Stimulated activated CD4-positive, alpha-beta T cell treated with anti-CD3 and anti-CD28 coated beads, Interleukin-2, amount 100 ng/mL, for 4 hours (primary cell): ENCODE data around the gene ZNF205.
"Not testable (repeated sequence)": the region's sequence is repeated elsewhere in the genome, so short reads cannot be mapped to it uniquely, and the experiment has no call there.

Source experiments
- DNase-seq: peaks from one replicate; pipeline ENCODE4 v3.0.0-alpha.2; 2020; ENCODE audit warnings: low read depth

ZNF205 gene

GRCh38 chr16:3131755-3132377 is 19.5 kb downstream of the ZNF205 start:
- no peak for DNase-seq

GRCh38 chr16:3133844-3134243 is 21.5 kb downstream of the ZNF205 start:
- no peak for DNase-seq

- peak; percentile 89 for DNase-seq
Observed at GRCh38 chr16:3134338-3135125, 22.1 kb downstream of the ZNF205 start, which contains the start of gene ZNF213. Gene ZNF213, plus strand, starts transcription at chr16:3135029. Its CDS starts 2,252 bp downstream, at chr16:3137281.

GRCh38 chr16:3135126-3135715 is 22.8 kb downstream of the ZNF205 start:
- no peak for DNase-seq

GRCh38 chr16:3137267-3137666 is 24.9 kb downstream of the ZNF205 start:
- no peak for DNase-seq

GRCh38 chr16:3138342-3138741 is 26.0 kb downstream of the ZNF205 start:
- DNase-seq: no peak

- DNase-seq: no peak
Observed at GRCh38 chr16:3138823-3139426, 26.5 kb downstream of the ZNF205 start.

- DNase-seq: not testable (repeated sequence)
Observed at GRCh38 chr16:3139561-3139960, 27.2 kb downstream of the ZNF205 start.

- DNase-seq: no peak
Observed at GRCh38 chr16:3140603-3141427, 28.4 kb downstream of the ZNF205 start.

- DNase-seq: no peak
Observed at GRCh38 chr16:3141781-3142311, 29.5 kb downstream of the ZNF205 start.

- DNase-seq: no peak
Observed at GRCh38 chr16:3142327-3142726, 29.9 kb downstream of the ZNF205 start.

- no peak for DNase-seq
Observed at GRCh38 chr16:3142770-3143169, 30.4 kb downstream of the ZNF205 start.

GRCh38 chr16:3143189-3143588 is 30.8 kb downstream of the ZNF205 start:
- DNase-seq: no peak

- DNase-seq: no peak
Observed at GRCh38 chr16:3143598-3144320, 31.4 kb downstream of the ZNF205 start.

GRCh38 chr16:3144321-3144983 is 32.1 kb downstream of the ZNF205 start:
- no peak for DNase-seq

GRCh38 chr16:3145151-3145550 is 32.8 kb downstream of the ZNF205 start:
- no peak for DNase-seq

- no peak for DNase-seq
Observed at GRCh38 chr16:3145660-3146059, 33.3 kb downstream of the ZNF205 start.

GRCh38 chr16:3147046-3147756 is 34.8 kb downstream of the ZNF205 start:
- no peak for DNase-seq

- no peak for DNase-seq
Observed at GRCh38 chr16:3147757-3148104, 35.3 kb downstream of the ZNF205 start.
